ENCODE measurements around the gene CIB4. TPM values are rescaled to one million over a fixed set of nuclear protein-coding genes. Genes with fewer than 3 reads are reported as not detected.
A peak's percentile ranks its signal among the peaks of the same experiment; 100 is the strongest.

CIB4 gene
- total RNA-seq, 1 donor from 2014 or later: not detected

GRCh38 chr2:26642429-26642828 is 1.3 kb upstream of the CIB4 start:
- no peak for DNase-seq (ENCODE audit: low spot score)

GRCh38 chr2:26640331-26640745 is 828 bp downstream of the CIB4 start:
- peak; percentile 67 for DNase-seq (ENCODE audit: low spot score)

- no peak for DNase-seq (ENCODE audit: low spot score)
Measured at GRCh38 chr2:26639685-26640243, 1.4 kb downstream of the CIB4 start.

- no peak for DNase-seq (ENCODE audit: low spot score)
Measured at GRCh38 chr2:26637811-26638310, 3.3 kb downstream of the CIB4 start.

- DNase-seq (ENCODE audit: low spot score): no peak
Measured at GRCh38 chr2:26636935-26637334, 4.2 kb downstream of the CIB4 start.

DNA sequence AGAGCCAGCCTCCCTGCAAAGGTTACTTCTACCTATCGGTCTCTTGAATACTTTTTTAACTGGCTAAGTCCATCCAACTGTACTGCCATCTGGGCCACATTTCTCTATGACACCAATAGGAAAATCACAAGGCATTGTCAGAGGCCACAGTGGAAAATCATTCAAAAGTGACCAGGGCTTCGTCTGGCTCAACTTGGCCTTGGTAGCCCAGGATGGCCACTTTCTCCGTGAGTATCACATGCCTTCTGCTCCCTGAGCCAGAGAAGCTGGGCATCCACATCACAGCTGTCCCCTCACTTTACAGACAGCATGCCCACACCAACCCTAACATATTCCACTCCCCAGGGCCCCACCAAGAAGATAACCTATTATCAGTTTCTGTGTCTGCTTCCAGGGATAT is 5.8 kb downstream of the CIB4 start:
- no peak for DNase-seq (ENCODE audit: low spot score)

DNA sequence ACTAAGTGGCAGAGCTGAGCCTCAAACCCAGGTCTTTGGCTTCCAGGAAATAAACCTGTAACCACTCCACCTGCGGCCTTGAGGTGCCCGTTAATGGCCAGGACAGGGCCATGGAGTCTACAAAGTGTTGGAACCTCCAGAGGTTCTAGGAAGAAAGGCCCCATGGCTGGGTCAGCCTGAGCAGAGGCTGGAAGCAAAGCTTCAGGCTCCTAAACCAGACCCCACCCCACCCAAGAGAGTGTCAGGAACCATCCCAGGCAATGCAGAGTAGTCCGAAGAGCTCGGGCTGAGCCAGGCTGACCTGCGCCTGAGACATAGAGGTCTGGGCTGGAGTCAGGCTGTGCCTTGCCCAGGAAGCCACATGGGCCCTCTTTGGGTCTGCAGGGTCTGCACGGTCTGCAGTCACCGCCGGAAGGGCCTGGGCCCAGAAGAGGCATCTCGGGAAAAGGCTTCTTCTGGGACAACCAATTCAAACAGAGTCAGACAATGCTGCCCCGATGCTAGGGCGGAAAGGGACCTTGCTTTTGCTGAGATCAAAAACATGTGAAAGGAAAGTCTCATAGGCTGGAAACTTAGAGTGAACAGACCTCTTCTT is 6.4 kb downstream of the CIB4 start:
- DNase-seq (ENCODE audit: low spot score): no peak

- DNase-seq (ENCODE audit: low spot score): no peak
Measured at GRCh38 chr2:26633993-26634595, 7.1 kb downstream of the CIB4 start.

GRCh38 chr2:26633351-26633945 is 7.7 kb downstream of the CIB4 start:
- DNase-seq (ENCODE audit: low spot score): no peak

DNA sequence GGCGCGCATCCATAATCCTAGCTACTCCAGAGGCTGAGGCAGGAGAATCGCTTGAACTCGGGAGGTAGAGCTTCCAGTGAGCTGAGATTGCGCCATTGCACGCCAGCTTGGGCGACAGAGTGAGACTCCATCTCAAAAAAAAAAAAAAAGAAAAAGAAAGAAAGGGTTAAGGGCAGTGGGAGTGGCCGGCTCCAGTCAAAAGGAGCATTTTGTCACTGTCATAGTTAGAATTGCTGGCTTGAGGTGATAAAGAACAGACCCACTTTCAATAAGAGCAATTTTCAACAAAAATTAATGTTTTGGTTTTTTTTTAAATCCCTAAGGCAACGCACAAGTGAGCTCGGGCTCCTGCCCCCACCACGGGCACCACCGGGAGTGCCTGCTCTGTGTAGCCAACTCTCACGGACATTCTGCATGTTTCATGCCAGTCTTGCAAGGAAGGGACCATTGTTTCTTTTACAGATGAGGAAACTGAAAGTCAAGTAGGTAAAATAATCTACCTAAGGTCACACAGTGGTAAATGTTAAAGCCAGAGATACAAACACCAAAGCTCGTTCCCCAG is 8.5 kb downstream of the CIB4 start:
- DNase-seq (ENCODE audit: low spot score): no peak

- DNase-seq (ENCODE audit: low spot score): no peak
Measured at GRCh38 chr2:26631401-26632170, 9.6 kb downstream of the CIB4 start.

DNA sequence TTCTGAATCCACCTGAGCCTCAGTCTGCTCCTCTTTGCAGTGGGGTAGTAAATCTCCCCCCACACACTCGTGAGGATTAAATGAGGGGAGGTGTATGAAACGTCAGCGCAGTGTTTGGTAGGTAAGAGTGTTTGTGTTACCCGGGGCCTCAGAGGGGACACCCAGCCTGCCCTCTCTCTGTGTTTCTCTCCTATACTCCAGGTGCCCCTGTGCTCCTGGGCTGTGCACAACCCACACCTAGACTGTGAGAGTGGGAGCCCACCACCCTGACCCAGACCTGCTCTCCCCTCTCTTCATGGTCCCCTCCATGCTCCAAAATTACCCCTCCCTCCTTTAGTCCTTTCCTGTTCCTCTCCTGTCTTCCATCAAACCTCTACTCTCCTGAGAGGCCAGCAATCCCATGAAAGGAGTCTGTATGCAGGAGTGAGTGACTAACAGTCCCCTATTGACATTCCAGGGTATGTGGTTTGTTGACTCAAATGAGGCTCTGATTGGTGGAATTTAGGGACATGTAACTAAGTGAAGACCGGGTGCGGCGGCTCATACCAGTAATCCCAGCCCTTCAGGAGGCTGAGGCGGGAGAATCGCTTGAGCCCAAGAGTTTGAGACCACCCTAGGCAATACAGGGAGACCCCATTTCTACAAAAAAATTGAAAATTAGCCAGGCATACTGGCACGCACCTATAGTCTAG is 10.4 kb downstream of the CIB4 start:
- DNase-seq (ENCODE audit: low spot score): no peak

GRCh38 chr2:26630235-26630634 is 10.9 kb downstream of the CIB4 start:
- no peak for DNase-seq (ENCODE audit: low spot score)

- no peak for DNase-seq (ENCODE audit: low spot score)
Measured at GRCh38 chr2:26629751-26630150, 11.4 kb downstream of the CIB4 start.

GRCh38 chr2:26629346-26629630 is 11.9 kb downstream of the CIB4 start:
- DNase-seq (ENCODE audit: low spot score): no peak

- no peak for DNase-seq (ENCODE audit: low spot score)
Measured at GRCh38 chr2:26628561-26629345, 12.4 kb downstream of the CIB4 start.

GRCh38 chr2:26627350-26628105 is 13.6 kb downstream of the CIB4 start:
- DNase-seq (ENCODE audit: low spot score): no peak

- DNase-seq (ENCODE audit: low spot score): no peak
Measured at GRCh38 chr2:26626606-26627005, 14.6 kb downstream of the CIB4 start.

DNA sequence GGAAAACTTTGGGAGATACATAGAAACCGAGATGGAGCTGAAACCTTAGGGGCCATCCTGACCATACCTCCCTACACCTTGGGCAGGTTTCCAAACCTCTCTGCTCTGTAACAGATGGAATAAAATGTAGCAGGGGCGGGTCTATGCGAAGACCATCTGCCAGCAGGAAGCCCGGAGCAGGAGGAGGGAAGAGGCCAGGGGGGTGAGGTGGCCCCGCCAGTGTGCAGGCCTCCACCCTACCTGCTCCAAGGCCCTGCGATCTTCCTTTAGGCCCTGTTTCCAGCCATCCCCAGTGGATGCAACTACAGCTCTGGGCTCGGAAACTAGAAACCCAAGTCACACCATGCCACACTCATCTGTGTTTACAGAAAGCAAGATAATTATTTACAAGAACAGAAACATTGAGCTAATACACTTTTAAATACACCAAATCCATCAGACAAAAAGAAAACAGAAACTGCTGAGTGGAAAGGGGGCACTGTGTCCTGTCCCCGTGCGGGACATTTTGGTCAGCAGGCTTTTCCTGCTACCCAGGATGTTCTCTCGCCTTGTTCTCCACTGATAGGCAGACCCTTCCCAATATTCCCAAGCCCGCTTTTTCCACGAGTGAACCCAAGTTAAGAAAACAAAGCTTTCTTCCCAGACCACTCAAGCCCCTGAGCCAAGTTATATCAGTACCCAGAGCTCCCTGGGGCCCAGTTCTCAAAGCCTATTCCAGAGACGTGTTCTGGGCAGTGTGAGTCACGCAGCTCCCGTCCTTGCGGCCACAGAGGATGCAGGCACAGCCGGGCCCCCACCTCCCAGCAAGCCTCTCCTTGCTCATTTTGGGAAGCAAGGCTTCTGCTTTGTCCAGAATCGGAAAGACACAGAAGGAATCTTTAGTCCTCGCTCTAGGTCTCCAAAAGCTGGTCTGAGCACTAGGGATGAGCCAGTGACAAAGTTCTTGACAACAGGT is 17.3 kb downstream of the CIB4 start:
- no peak for DNase-seq (ENCODE audit: low spot score)
